HG02884 (cell line): Measurements from ENCODE around the gene UBAC2.
"Not testable (repeated sequence)": the region's sequence is repeated elsewhere in the genome, so short reads cannot be mapped to it uniquely, and the experiment has no call there.

Experiments
- ATAC-seq: cut with Tn5 transposase; IDR thresholded peaks from one replicate; pipeline ENCODE4 v1.9.1; 2021; ENCODE audit warnings: mild to moderate bottlenecking, moderate library complexity; ENCODE audit not compliant: unreplicated experiment

UBAC2 gene

GRCh38 chr13:99211421-99212035 lies 10.9 kb downstream of the UBAC2 start:
- no peak for ATAC-seq

GRCh38 chr13:99214232-99214631 lies 13.6 kb downstream of the UBAC2 start:
- peak; percentile 85 for ATAC-seq

GRCh38 chr13:99214731-99215130 lies 14.1 kb downstream of the UBAC2 start:
- no peak for ATAC-seq

- ATAC-seq = no peak
Observed at GRCh38 chr13:99215184-99215830, 14.7 kb downstream of the UBAC2 start.

- no peak for ATAC-seq
Observed at GRCh38 chr13:99217461-99218110, 16.9 kb downstream of the UBAC2 start.

- ATAC-seq = no peak
Observed at GRCh38 chr13:99218126-99218525, 17.5 kb downstream of the UBAC2 start.

- no peak for ATAC-seq
Observed at GRCh38 chr13:99218545-99218944, 17.9 kb downstream of the UBAC2 start.

GRCh38 chr13:99218969-99219368 lies 18.3 kb downstream of the UBAC2 start:
- ATAC-seq = peak; percentile 61

GRCh38 chr13:99220199-99220935 lies 19.7 kb downstream of the UBAC2 start:
- ATAC-seq = no peak

- ATAC-seq = no peak
Observed at GRCh38 chr13:99221567-99222239, 21.0 kb downstream of the UBAC2 start.

- no peak for ATAC-seq
Observed at GRCh38 chr13:99223587-99223986, 22.9 kb downstream of the UBAC2 start.

GRCh38 chr13:99224021-99224420 lies 23.4 kb downstream of the UBAC2 start:
- ATAC-seq = no peak

GRCh38 chr13:99225078-99225477 lies 24.4 kb downstream of the UBAC2 start:
- ATAC-seq = no peak

- no peak for ATAC-seq
Observed at GRCh38 chr13:99226513-99226912, 25.9 kb downstream of the UBAC2 start.

- no peak for ATAC-seq
Observed at GRCh38 chr13:99227331-99227900, 26.8 kb downstream of the UBAC2 start.

GRCh38 chr13:99227909-99228688 lies 27.4 kb downstream of the UBAC2 start:
- ATAC-seq = no peak

GRCh38 chr13:99228737-99229691 lies 28.4 kb downstream of the UBAC2 start:
- peak; percentile 91 for ATAC-seq

- not testable (repeated sequence) for ATAC-seq
Observed at GRCh38 chr13:99230588-99230987, 29.9 kb downstream of the UBAC2 start.

GRCh38 chr13:99230991-99231390 lies 30.3 kb downstream of the UBAC2 start:
- ATAC-seq = no peak
